Ishikawa (cell line): Measurements from ENCODE around the gene YARS1.

Source experiments
- TAF1 ChIP-seq: IDR thresholded peaks from 2 replicates; pipeline ENCODE4 v1.6.1; 2012; ENCODE audit warnings: low read depth, mild to moderate bottlenecking
- YY1 ChIP-seq: IDR thresholded peaks from 2 replicates; pipeline ENCODE4 v1.6.1; 2012; ENCODE audit warnings: low read depth

- no peak for TF ChIP-seq YY1
- no peak for TF ChIP-seq TAF1
Observed at GRCh38 chr1:32770741-32771548, 46.2 kb downstream of the YARS1 start.
